ENCODE measurements around the gene TSTD1.

The TSTD1 gene

GRCh38 chr1:161054232-161054631 lies 15.5 kb upstream of the TSTD1 start:
- H2AFZ ChIP-seq, result no peak overlapping the region
- H3K27me3 ChIP-seq (ENCODE audit: control insufficient read depth, insufficient read depth, low read length), result no peaks in the 10 kb centered on the region
- H3K9me3 ChIP-seq (ENCODE audit: control insufficient read depth, low read length), result no peaks in the 10 kb centered on the region
- H3K27ac ChIP-seq, result no peak overlapping the region
- no peak overlapping the region for H3K4me2 ChIP-seq (ENCODE audit: low read length)
- H3K79me2 ChIP-seq, result no peaks in the 10 kb centered on the region
- TF ChIP-seq CTCF (IDR thresholded peaks at IDR 0.05), result no peak
- no peak overlapping the region for H3K9ac ChIP-seq
- no peak overlapping the region for H3K4me3 ChIP-seq (ENCODE audit: low read depth, low read length)
- H3K36me3 ChIP-seq (ENCODE audit: control insufficient read depth, insufficient read depth, low read length), result no peaks in the 10 kb centered on the region
- no peaks in the 10 kb centered on the region for H3K4me1 ChIP-seq

GRCh38 chr1:161052899-161053298 lies 14.1 kb upstream of the TSTD1 start:
- Histone ChIP-seq H3K79me2 (no peaks in the 10 kb centered on the region), H3K27ac (no peak overlapping the region), H3K4me2 (ENCODE audit: low read length) (no peak overlapping the region), H3K4me1 (no peaks in the 10 kb centered on the region), H2AFZ (no peak overlapping the region), H3K9me3 (ENCODE audit: control insufficient read depth, low read length) (no peaks in the 10 kb centered on the region), H3K9ac (no peak overlapping the region), H3K36me3 (ENCODE audit: control insufficient read depth, insufficient read depth, low read length) (no peaks in the 10 kb centered on the region), H3K4me3 (ENCODE audit: low read depth, low read length) (no peak overlapping the region), H3K27me3 (ENCODE audit: control insufficient read depth, insufficient read depth, low read length) (no peaks in the 10 kb centered on the region)
- no peak for TF ChIP-seq CTCF (IDR thresholded peaks at IDR 0.05)

DNA sequence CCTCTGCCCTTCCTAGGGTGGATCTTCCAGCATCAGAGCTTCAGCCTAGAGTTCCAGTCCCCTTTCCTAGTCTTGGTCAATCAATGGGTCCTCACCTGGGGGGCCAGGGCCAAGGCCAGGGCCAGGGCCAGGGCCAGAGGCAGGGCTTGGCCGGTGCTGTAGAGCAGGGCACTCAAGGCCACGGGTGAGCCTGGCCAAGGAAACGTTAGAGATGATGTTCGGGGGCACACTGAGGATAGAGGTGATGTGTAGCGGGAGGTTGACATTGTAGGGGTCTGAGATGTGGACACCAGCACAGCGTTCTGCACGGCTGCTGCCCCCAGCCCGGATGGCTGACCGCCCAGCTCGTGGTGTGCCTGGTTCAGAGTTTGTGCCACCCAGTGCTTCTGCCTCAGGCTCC lies 12.5 kb upstream of the TSTD1 start:
- no peak overlapping the region for H3K4me2 ChIP-seq (ENCODE audit: low read length)
- no peak overlapping the region for H3K9ac ChIP-seq
- no peaks in the 10 kb centered on the region for H3K27me3 ChIP-seq (ENCODE audit: control insufficient read depth, insufficient read depth, low read length)
- H3K4me1 ChIP-seq, result peaks cover 3% of the 10 kb centered on the region
- H3K9me3 ChIP-seq (ENCODE audit: control insufficient read depth, low read length), result no peaks in the 10 kb centered on the region
- H2AFZ ChIP-seq, result no peak overlapping the region
- no peaks in the 10 kb centered on the region for H3K79me2 ChIP-seq
- H3K4me3 ChIP-seq (ENCODE audit: low read depth, low read length), result no peak overlapping the region
- TF ChIP-seq CTCF (IDR thresholded peaks at IDR 0.05), result no peak
- no peak overlapping the region for H3K27ac ChIP-seq
- no peaks in the 10 kb centered on the region for H3K36me3 ChIP-seq (ENCODE audit: control insufficient read depth, insufficient read depth, low read length)

- no peak overlapping the region for H3K9ac ChIP-seq
- no peak overlapping the region for H3K4me3 ChIP-seq (ENCODE audit: low read depth, low read length)
- H3K9me3 ChIP-seq (ENCODE audit: control insufficient read depth, low read length), result no peaks in the 10 kb centered on the region
- H3K4me2 ChIP-seq (ENCODE audit: low read length), result no peak overlapping the region
- H3K4me1 ChIP-seq, result peaks cover 6% of the 10 kb centered on the region
- H3K27ac ChIP-seq, result no peak overlapping the region
- no peaks in the 10 kb centered on the region for H3K36me3 ChIP-seq (ENCODE audit: control insufficient read depth, insufficient read depth, low read length)
- H3K79me2 ChIP-seq, result peaks cover 7% of the 10 kb centered on the region
- H3K27me3 ChIP-seq (ENCODE audit: control insufficient read depth, insufficient read depth, low read length), result no peaks in the 10 kb centered on the region
- TF ChIP-seq CTCF (IDR thresholded peaks at IDR 0.05), result no peak
- H2AFZ ChIP-seq, result no peak overlapping the region
Measured at GRCh38 chr1:161048949-161049722, 10.4 kb upstream of the TSTD1 start.

Measured in parathyroid adenoma (tissue), 2 donors.